NCI-H82 treated with DMSO at 0.1 percent for 48 hours (cell line): ENCODE data around the gene SYS1.

Experiments used
- DNase-seq: peaks from one replicate; lab custom pipeline; 2025; ENCODE audit not compliant: unreplicated experiment; lab: John Stamatoyannopoulos, UW

The SYS1 gene

GRCh38 chr20:45355209-45356084 is 7.5 kb upstream of the SYS1 start:
- no peak for DNase-seq

- no peak for DNase-seq
Observed at GRCh38 chr20:45358282-45359068, 4.5 kb upstream of the SYS1 start.

- DNase-seq, result no peak
Observed at GRCh38 chr20:45359069-45359405, 3.9 kb upstream of the SYS1 start.

- no peak for DNase-seq
Observed at GRCh38 chr20:45359406-45360148, 3.4 kb upstream of the SYS1 start.

- DNase-seq, result no peak
Observed at GRCh38 chr20:45361793-45362192, 1.2 kb upstream of the SYS1 start.

GRCh38 chr20:45363611-45364492 is 896 bp downstream of the SYS1 start:
- no peak for DNase-seq

- no peak for DNase-seq
Observed at GRCh38 chr20:45365444-45365970, 2.6 kb downstream of the SYS1 start.

- DNase-seq, result no peak
Observed at GRCh38 chr20:45366192-45366591, 3.2 kb downstream of the SYS1 start.

- no peak for DNase-seq
Observed at GRCh38 chr20:45366631-45367030, 3.7 kb downstream of the SYS1 start.

- DNase-seq, result no peak
Observed at GRCh38 chr20:45367126-45367525, 4.2 kb downstream of the SYS1 start.

GRCh38 chr20:45368221-45368980 is 5.4 kb downstream of the SYS1 start:
- no peak for DNase-seq

- no peak for DNase-seq
Observed at GRCh38 chr20:45370571-45371160, 7.7 kb downstream of the SYS1 start.

- no peak for DNase-seq
Observed at GRCh38 chr20:45372241-45372640, 9.3 kb downstream of the SYS1 start.

GRCh38 chr20:45372646-45373352 is 9.8 kb downstream of the SYS1 start:
- no peak for DNase-seq

- peak; percentile 74 for DNase-seq
Observed at GRCh38 chr20:45373353-45374100, 10.6 kb downstream of the SYS1 start.

GRCh38 chr20:45374101-45374467 is 11.1 kb downstream of the SYS1 start:
- no peak for DNase-seq

GRCh38 chr20:45374966-45375365 is 12.0 kb downstream of the SYS1 start:
- DNase-seq, result no peak

GRCh38 chr20:45377269-45377668 is 14.3 kb downstream of the SYS1 start:
- no peak for DNase-seq
